Thymus (tissue), 11 donors: ENCODE data around the gene ART4. TPM values are rescaled to one million over a fixed set of nuclear protein-coding genes. Genes with fewer than 3 reads are reported as not detected.

Source experiments
- DNase-seq, 9 donors: peaks; one replicate each; pipeline ENCODE4 v3.0.0-alpha.2; 2013; ENCODE audit warnings: low spot score in 9 of 9, low read depth in 6 of 9, missing footprints in 1 of 9
- H3K27ac ChIP-seq, 2 donors: one replicate each; pipeline ENCODE4 v1.5.1; 2013; ENCODE audit warnings: control low read depth in 1 of 2, low read depth in 1 of 2, low read length in 1 of 2, mild to moderate bottlenecking in 1 of 2, moderate library complexity in 1 of 2
- H3K27me3 ChIP-seq, 2 donors: one replicate each; pipeline ENCODE4 v1.5.1; 2013; ENCODE audit warnings: low read length in 1 of 2; ENCODE audit not compliant: control insufficient read depth in 2 of 2, insufficient read depth in 1 of 2
- H3K36me3 ChIP-seq, 2 donors: one replicate each; pipeline ENCODE4 v1.5.1; 2013; ENCODE audit warnings: low read length in 1 of 2, mild to moderate bottlenecking in 1 of 2, moderate library complexity in 1 of 2; ENCODE audit not compliant: control insufficient read depth in 2 of 2, insufficient read depth in 2 of 2
- H3K4me1 ChIP-seq, 2 donors: one replicate each; pipeline ENCODE4 v1.5.1; 2013; ENCODE audit warnings: low read length in 2 of 2; ENCODE audit not compliant: control insufficient read depth in 2 of 2, insufficient read depth in 2 of 2
- H3K4me3 ChIP-seq, 2 donors: one replicate each; pipeline ENCODE4 v1.5.1; 2013; ENCODE audit warnings: low read length in 2 of 2, control low read depth in 1 of 2, mild to moderate bottlenecking in 1 of 2
- H3K9me3 ChIP-seq, 2 donors: one replicate each; pipeline ENCODE4 v1.5.1; 2013; ENCODE audit warnings: low read length in 1 of 2, mild to moderate bottlenecking in 1 of 2; ENCODE audit not compliant: control insufficient read depth in 2 of 2, insufficient read depth in 1 of 2
- WGBS: extraction: QIAGEN DNeasy Blood & Tissue Kit; methylation state at CpG from one replicate; pipeline ENCODE4 v1.1.7; 2013; 5-methylcytosine and 5-hydroxymethylcytosine counted together
- polyA plus RNA-seq: library from polyadenylated mRNA; stranded (reverse); fragments of 200-250 nt; gene quantifications from one replicate; pipeline ENCODE4 v1.2.3, GENCODE V29; 2013
- total RNA-seq: library from RNA; stranded (reverse); fragments of 120-200 nt; gene quantifications from one replicate; pipeline ENCODE4 v1.2.4, GENCODE V29; 2013
- donor health status: healthy.

Gene ART4
- total and polyA plus RNA-seq, 2 donors: 0.16 to 0.38 TPM

GRCh38 chr12:14828892-14829291, 14.4 kb downstream of the ART4 start:
- no peak overlapping the region for H3K4me3 ChIP-seq
- no peaks in the 10 kb centered on the region for H3K4me1 ChIP-seq
- DNase-seq: no peak
- no peak overlapping the region for H3K27ac ChIP-seq
- no peaks in the 10 kb centered on the region for H3K9me3 ChIP-seq
- H3K36me3 ChIP-seq: no peaks in the 10 kb centered on the region
- no peaks in the 10 kb centered on the region for H3K27me3 ChIP-seq

GRCh38 chr12:14827043-14827442, 16.3 kb downstream of the ART4 start:
- over 99% methylated on average over 2 of the region's 2 CpGs for WGBS
- Histone ChIP-seq H3K27me3 (no peaks in the 10 kb centered on the region), H3K27ac (no peak overlapping the region), H3K4me3 (no peak overlapping the region), H3K9me3 (no peaks in the 10 kb centered on the region), H3K36me3 (no peaks in the 10 kb centered on the region), H3K4me1 (no peaks in the 10 kb centered on the region)
- DNase-seq: no peak

- no peaks in the 10 kb centered on the region for H3K27me3 ChIP-seq
- no peaks in the 10 kb centered on the region for H3K4me1 ChIP-seq
- no peak for DNase-seq
- no peak overlapping the region for H3K27ac ChIP-seq
- H3K4me3 ChIP-seq: no peak overlapping the region
- 98% methylated on average over 5 of the region's 5 CpGs for WGBS
- H3K9me3 ChIP-seq: no peaks in the 10 kb centered on the region
- no peaks in the 10 kb centered on the region for H3K36me3 ChIP-seq
Observed at GRCh38 chr12:14826491-14826890, 16.8 kb downstream of the ART4 start.

GRCh38 chr12:14825256-14825655, 18.1 kb downstream of the ART4 start:
- Histone ChIP-seq H3K4me1 (no peaks in the 10 kb centered on the region), H3K4me3 (no peak overlapping the region), H3K27me3 (no peaks in the 10 kb centered on the region), H3K27ac (no peak overlapping the region), H3K36me3 (no peaks in the 10 kb centered on the region), H3K9me3 (no peaks in the 10 kb centered on the region)
- DNase-seq: no peak

GRCh38 chr12:14824012-14824634, 19.2 kb downstream of the ART4 start:
- DNase-seq: no peak
- no peaks in the 10 kb centered on the region for H3K27me3 ChIP-seq
- no peaks in the 10 kb centered on the region for H3K36me3 ChIP-seq
- H3K27ac ChIP-seq: no peak overlapping the region
- no peaks in the 10 kb centered on the region for H3K4me1 ChIP-seq
- WGBS: 93% methylated on average over 1 of the region's 1 CpG
- H3K9me3 ChIP-seq: no peaks in the 10 kb centered on the region
- no peak overlapping the region for H3K4me3 ChIP-seq

GRCh38 chr12:14814014-14814413, 29.3 kb downstream of the ART4 start, which contains the start of gene SMCO3:
SMCO3 (minus strand) TSS chr12:14814182; CDS start chr12:14806680, 7,502 bp downstream.
- H3K4me3 ChIP-seq: no peak within 1 kb of the TSS
- H3K36me3 ChIP-seq: no peaks in the 10 kb centered on the region
- 99% methylated on average over 3 of the region's 3 CpGs for WGBS
- H3K9me3 ChIP-seq: no peaks in the 10 kb centered on the region
- H3K27me3 ChIP-seq: no peaks in the 10 kb centered on the region
- H3K27ac ChIP-seq: no peak within 1 kb of the TSS
- DNase-seq: no peak
- no peaks in the 10 kb centered on the region for H3K4me1 ChIP-seq

- DNase-seq: no peak
- Histone ChIP-seq H3K9me3 (no peaks in the 10 kb centered on the region), H3K36me3 (no peaks in the 10 kb centered on the region), H3K27ac (no peak overlapping the region), H3K4me1 (no peaks in the 10 kb centered on the region), H3K4me3 (no peak overlapping the region), H3K27me3 (no peaks in the 10 kb centered on the region)
- 98% methylated on average over 2 of the region's 2 CpGs for WGBS
Observed at GRCh38 chr12:14811486-14811885, 31.8 kb downstream of the ART4 start.

GRCh38 chr12:14810953-14811483, 32.3 kb downstream of the ART4 start:
- DNase-seq: no peak
- Histone ChIP-seq H3K27me3 (no peaks in the 10 kb centered on the region), H3K4me3 (no peak overlapping the region), H3K27ac (no peak overlapping the region), H3K36me3 (no peaks in the 10 kb centered on the region), H3K9me3 (no peaks in the 10 kb centered on the region), H3K4me1 (no peaks in the 10 kb centered on the region)
- WGBS: 100% methylated on average over 1 of the region's 1 CpG

- Histone ChIP-seq H3K4me3 (no peak overlapping the region), H3K27ac (no peak overlapping the region), H3K36me3 (no peaks in the 10 kb centered on the region), H3K4me1 (no peaks in the 10 kb centered on the region), H3K27me3 (no peaks in the 10 kb centered on the region), H3K9me3 (no peaks in the 10 kb centered on the region)
- WGBS: 98% methylated on average over 5 of the region's 5 CpGs
- DNase-seq: no peak
Observed at GRCh38 chr12:14810167-14810952, 33.0 kb downstream of the ART4 start.
